ENCODE measurements around the gene KIAA0513.

Gene KIAA0513

DNA sequence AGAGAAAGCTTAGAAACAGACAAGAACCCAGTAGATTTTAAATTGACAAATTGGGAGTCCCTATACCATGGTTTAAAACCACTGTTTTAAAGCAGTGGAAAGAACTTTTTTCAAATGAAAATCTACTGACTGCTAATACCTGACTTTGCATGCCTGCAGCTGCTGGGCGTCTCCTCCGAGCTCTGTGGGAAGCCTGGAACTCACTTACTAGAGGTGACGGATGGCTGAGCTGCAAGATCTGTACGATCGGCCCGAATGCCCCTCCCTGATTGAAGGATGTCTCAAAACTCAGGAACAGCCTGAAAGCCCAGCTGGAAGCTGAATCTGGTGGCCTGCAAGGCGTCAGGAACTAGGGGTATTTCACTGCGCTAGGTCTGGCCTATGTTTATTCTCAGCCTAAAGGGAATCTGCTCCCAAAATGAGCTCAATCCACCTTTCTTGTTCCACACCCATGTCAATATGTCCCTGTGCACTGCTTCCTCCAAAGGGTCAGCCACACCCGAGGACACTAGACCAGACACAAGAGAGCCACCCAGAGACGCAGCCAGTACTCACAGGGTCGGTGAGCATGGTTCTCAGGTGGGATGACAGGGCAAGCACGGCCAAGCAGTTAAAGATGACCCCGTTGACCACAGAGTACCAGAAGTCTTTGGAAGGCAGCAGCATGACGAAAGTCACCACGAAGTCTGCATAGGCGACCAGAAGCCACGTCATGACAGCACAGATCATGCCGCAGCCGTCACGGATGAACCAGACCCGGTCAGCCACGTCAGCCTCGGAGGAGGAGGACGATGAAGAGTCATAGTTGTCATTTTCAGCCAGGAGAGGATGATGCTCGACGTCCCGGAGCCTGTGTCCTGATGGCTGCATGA is 37.6 kb upstream of the KIAA0513 start:
- H3K36me3 ChIP-seq (replicated peaks in 1 of 2; ENCODE audit: control insufficient read depth in 2 of 2, insufficient read depth in 2 of 2, low read length in 2 of 2), result peaks cover 27 to 86% of the 10 kb centered on the region in 2 donors
- H3K4me2 ChIP-seq (ENCODE audit: insufficient read depth, low read length, poor library complexity, severe bottlenecking), result no peak overlapping the region
- no peak overlapping the region for H3K14ac ChIP-seq (ENCODE audit: low read length)
- H2BK15ac ChIP-seq (ENCODE audit: low read length), result no peak overlapping the region
- H3K79me1 ChIP-seq (ENCODE audit: low read depth, low read length), result peaks cover 3% of the 10 kb centered on the region
- peak overlapping the region; percentile 2 for H3K9ac ChIP-seq (ENCODE audit: low read depth, low read length, poor library complexity)
- H2BK120ac ChIP-seq (ENCODE audit: low read depth, low read length), result no peak overlapping the region
- H3K23ac ChIP-seq (ENCODE audit: low read depth, low read length, poor library complexity), result no peak overlapping the region
- H2BK5ac ChIP-seq (ENCODE audit: low read length), result no peak overlapping the region
- H2BK12ac ChIP-seq (ENCODE audit: low read length), result no peak overlapping the region
- no peak overlapping the region for H4K91ac ChIP-seq (ENCODE audit: low read depth, low read length, poor library complexity)
- no peaks in the 10 kb centered on the region for H3K9me3 ChIP-seq (replicated peaks in 1 of 2; ENCODE audit: control insufficient read depth in 2 of 2, insufficient read depth in 1 of 2, low read depth in 1 of 2, low read length in 2 of 2)
- no peaks in the 10 kb centered on the region for H3K4me1 ChIP-seq (ENCODE audit: control insufficient read depth in 2 of 2, insufficient read depth in 1 of 2, low read depth in 1 of 2, low read length in 2 of 2)
- H4K8ac ChIP-seq (ENCODE audit: low read depth, low read length), result no peak overlapping the region
- H3K27ac ChIP-seq (replicated peaks; ENCODE audit: low read length), result no peak overlapping the region
- no peak overlapping the region for H2AFZ ChIP-seq (ENCODE audit: low read length)
- no peak overlapping the region for H2AK5ac ChIP-seq (ENCODE audit: low read depth, low read length)
- H3K18ac ChIP-seq (ENCODE audit: low read length), result no peak overlapping the region
- no peak overlapping the region for H3K4ac ChIP-seq (ENCODE audit: low read length)
- DNase-seq (ENCODE audit: low spot score), result no peak
- H3K4me3 ChIP-seq (ENCODE audit: low read length in 2 of 2), result no peak overlapping the region
- H3K27me3 ChIP-seq (ENCODE audit: control insufficient read depth in 3 of 3, insufficient read depth in 3 of 3, low read depth in 1 of 3, low read length in 3 of 3), result no peaks in the 10 kb centered on the region
- WGBS, 2 donors (ENCODE audit: extremely low coverage in 2 of 2, insufficient read length in 2 of 2, insufficient replicate concordance in 1 of 2), result no CpG with 5 or more reads among the region's 27 CpGs

DNA sequence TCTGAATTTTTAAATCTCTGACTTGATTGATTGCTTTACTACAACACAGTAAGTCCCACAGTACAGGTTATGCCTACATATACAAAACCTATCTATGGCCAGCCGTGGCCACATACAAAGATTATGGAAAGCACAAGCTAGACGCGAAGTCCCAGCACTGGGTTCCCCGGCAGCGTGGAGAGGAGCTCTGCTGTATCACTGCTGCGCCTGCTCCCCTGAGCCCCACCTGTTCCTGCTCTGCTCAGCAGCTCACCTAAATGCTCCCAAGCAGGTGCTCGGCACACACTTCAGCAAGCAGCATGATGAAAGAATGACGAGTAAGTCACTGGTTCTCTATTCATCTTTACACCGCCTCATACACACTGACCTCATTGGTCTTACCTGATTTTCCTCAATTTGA is 36.8 kb upstream of the KIAA0513 start:
- Histone ChIP-seq H4K91ac (ENCODE audit: low read depth, low read length, poor library complexity) (no peak overlapping the region), H3K14ac (ENCODE audit: low read length) (no peak overlapping the region), H3K36me3 (replicated peaks in 1 of 2; ENCODE audit: control insufficient read depth in 2 of 2, insufficient read depth in 2 of 2, low read length in 2 of 2) (peaks cover 31 to 90% of the 10 kb centered on the region in 2 donors), H2BK15ac (ENCODE audit: low read length) (no peak overlapping the region), H3K4me1 (ENCODE audit: control insufficient read depth in 2 of 2, insufficient read depth in 1 of 2, low read depth in 1 of 2, low read length in 2 of 2) (no peaks in the 10 kb centered on the region), H2AFZ (ENCODE audit: low read length) (no peak overlapping the region), H3K27me3 (ENCODE audit: control insufficient read depth in 3 of 3, insufficient read depth in 3 of 3, low read depth in 1 of 3, low read length in 3 of 3) (no peaks in the 10 kb centered on the region), H2AK5ac (ENCODE audit: low read depth, low read length) (no peak overlapping the region), H3K9ac (ENCODE audit: low read depth, low read length, poor library complexity) (no peak overlapping the region), H3K4me3 (ENCODE audit: low read length in 2 of 2) (no peak overlapping the region), H3K79me1 (ENCODE audit: low read depth, low read length) (peaks cover 3% of the 10 kb centered on the region), H3K4me2 (ENCODE audit: insufficient read depth, low read length, poor library complexity, severe bottlenecking) (no peak overlapping the region), H2BK12ac (ENCODE audit: low read length) (no peak overlapping the region), H3K23ac (ENCODE audit: low read depth, low read length, poor library complexity) (no peak overlapping the region), H3K4ac (ENCODE audit: low read length) (no peak overlapping the region), H2BK120ac (ENCODE audit: low read depth, low read length) (no peak overlapping the region), H3K27ac (replicated peaks; ENCODE audit: low read length) (no peak overlapping the region), H2BK5ac (ENCODE audit: low read length) (no peak overlapping the region), H3K18ac (ENCODE audit: low read length) (no peak overlapping the region), H3K9me3 (replicated peaks in 1 of 2; ENCODE audit: control insufficient read depth in 2 of 2, insufficient read depth in 1 of 2, low read depth in 1 of 2, low read length in 2 of 2) (no peaks in the 10 kb centered on the region), H4K8ac (ENCODE audit: low read depth, low read length) (no peak overlapping the region)
- WGBS, 2 donors (ENCODE audit: extremely low coverage in 2 of 2, insufficient read length in 2 of 2, insufficient replicate concordance in 1 of 2), result no CpG with 5 or more reads among the region's 9 CpGs
- DNase-seq (ENCODE audit: low spot score), result no peak

DNA sequence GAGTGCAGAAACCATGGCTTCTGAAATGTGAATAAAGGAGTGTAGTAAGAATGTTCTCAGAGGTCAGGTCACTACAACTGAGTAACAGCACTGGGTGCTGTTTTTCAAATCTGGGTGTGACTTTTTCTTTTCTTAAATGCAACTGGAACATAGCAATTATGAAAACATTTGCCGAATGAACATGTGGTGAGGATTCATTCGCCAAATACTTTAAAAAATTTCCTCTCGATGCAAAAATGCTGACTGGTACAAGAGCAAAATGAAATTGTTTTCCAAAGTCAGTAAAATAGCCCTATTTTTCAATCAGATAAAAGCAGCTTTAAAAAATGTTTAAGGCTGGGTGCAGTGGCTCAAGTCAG is 34.9 kb upstream of the KIAA0513 start:
- H4K91ac ChIP-seq (ENCODE audit: low read depth, low read length, poor library complexity), result no peak overlapping the region
- no peak overlapping the region for H3K23ac ChIP-seq (ENCODE audit: low read depth, low read length, poor library complexity)
- no peak overlapping the region for H3K4me3 ChIP-seq (ENCODE audit: low read length in 2 of 2)
- no peak overlapping the region for H3K27ac ChIP-seq (replicated peaks; ENCODE audit: low read length)
- DNase-seq (ENCODE audit: low spot score), result no peak
- H3K4ac ChIP-seq (ENCODE audit: low read length), result no peak overlapping the region
- no peak overlapping the region for H3K18ac ChIP-seq (ENCODE audit: low read length)
- no peaks in the 10 kb centered on the region for H3K9me3 ChIP-seq (replicated peaks in 1 of 2; ENCODE audit: control insufficient read depth in 2 of 2, insufficient read depth in 1 of 2, low read depth in 1 of 2, low read length in 2 of 2)
- no peak overlapping the region for H3K14ac ChIP-seq (ENCODE audit: low read length)
- H2BK120ac ChIP-seq (ENCODE audit: low read depth, low read length), result no peak overlapping the region
- H2BK12ac ChIP-seq (ENCODE audit: low read length), result no peak overlapping the region
- no peak overlapping the region for H3K9ac ChIP-seq (ENCODE audit: low read depth, low read length, poor library complexity)
- no peak overlapping the region for H2BK15ac ChIP-seq (ENCODE audit: low read length)
- no peak overlapping the region for H2AFZ ChIP-seq (ENCODE audit: low read length)
- no peaks in the 10 kb centered on the region for H3K27me3 ChIP-seq (ENCODE audit: control insufficient read depth in 3 of 3, insufficient read depth in 3 of 3, low read depth in 1 of 3, low read length in 3 of 3)
- H3K4me1 ChIP-seq (ENCODE audit: control insufficient read depth in 2 of 2, insufficient read depth in 1 of 2, low read depth in 1 of 2, low read length in 2 of 2), result no peaks in the 10 kb centered on the region
- no peak overlapping the region for H4K8ac ChIP-seq (ENCODE audit: low read depth, low read length)
- H3K79me1 ChIP-seq (ENCODE audit: low read depth, low read length), result no peaks in the 10 kb centered on the region
- WGBS, 2 donors (ENCODE audit: extremely low coverage in 2 of 2, insufficient read length in 2 of 2, insufficient replicate concordance in 1 of 2), result no CpG with 5 or more reads among the region's 3 CpGs
- H3K36me3 ChIP-seq (replicated peaks in 1 of 2; ENCODE audit: control insufficient read depth in 2 of 2, insufficient read depth in 2 of 2, low read length in 2 of 2), result peaks cover 28 to 78% of the 10 kb centered on the region in 2 donors
- no peak overlapping the region for H3K4me2 ChIP-seq (ENCODE audit: insufficient read depth, low read length, poor library complexity, severe bottlenecking)
- no peak overlapping the region for H2AK5ac ChIP-seq (ENCODE audit: low read depth, low read length)
- no peak overlapping the region for H2BK5ac ChIP-seq (ENCODE audit: low read length)

DNA sequence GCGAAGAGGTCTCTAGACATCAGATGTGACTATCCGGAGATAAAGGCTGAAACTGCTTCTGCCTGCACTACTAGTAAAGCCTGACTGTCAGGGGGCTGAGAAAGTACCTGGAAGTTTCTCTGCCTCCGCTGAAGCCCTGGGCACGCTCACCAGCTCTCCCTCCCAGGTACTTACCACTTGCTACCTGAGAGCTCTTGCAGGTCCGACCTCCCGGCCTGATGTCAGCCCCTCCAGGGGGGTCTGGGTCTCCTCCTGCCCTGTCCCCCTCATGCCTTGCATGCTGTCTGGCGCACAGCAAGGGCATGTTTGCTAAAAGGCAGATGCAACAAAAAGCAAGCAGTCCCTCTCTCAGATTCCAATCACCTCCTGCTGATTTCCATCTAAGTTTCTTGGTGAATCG is 33.7 kb upstream of the KIAA0513 start:
- no peaks in the 10 kb centered on the region for H3K79me1 ChIP-seq (ENCODE audit: low read depth, low read length)
- H3K27ac ChIP-seq (replicated peaks; ENCODE audit: low read length), result no peak overlapping the region
- no peak overlapping the region for H3K18ac ChIP-seq (ENCODE audit: low read length)
- no peaks in the 10 kb centered on the region for H3K4me1 ChIP-seq (ENCODE audit: control insufficient read depth in 2 of 2, insufficient read depth in 1 of 2, low read depth in 1 of 2, low read length in 2 of 2)
- DNase-seq (ENCODE audit: low spot score), result no peak
- no peak overlapping the region for H2BK12ac ChIP-seq (ENCODE audit: low read length)
- H3K4me3 ChIP-seq (ENCODE audit: low read length in 2 of 2), result no peak overlapping the region
- H2AK5ac ChIP-seq (ENCODE audit: low read depth, low read length), result no peak overlapping the region
- no peak overlapping the region for H2BK5ac ChIP-seq (ENCODE audit: low read length)
- no peak overlapping the region for H4K91ac ChIP-seq (ENCODE audit: low read depth, low read length, poor library complexity)
- no peak overlapping the region for H3K23ac ChIP-seq (ENCODE audit: low read depth, low read length, poor library complexity)
- no peaks in the 10 kb centered on the region for H3K27me3 ChIP-seq (ENCODE audit: control insufficient read depth in 3 of 3, insufficient read depth in 3 of 3, low read depth in 1 of 3, low read length in 3 of 3)
- no peak overlapping the region for H2BK15ac ChIP-seq (ENCODE audit: low read length)
- no peak overlapping the region for H3K4ac ChIP-seq (ENCODE audit: low read length)
- no peak overlapping the region for H2AFZ ChIP-seq (ENCODE audit: low read length)
- H3K9ac ChIP-seq (ENCODE audit: low read depth, low read length, poor library complexity), result no peak overlapping the region
- H3K9me3 ChIP-seq (replicated peaks in 1 of 2; ENCODE audit: control insufficient read depth in 2 of 2, insufficient read depth in 1 of 2, low read depth in 1 of 2, low read length in 2 of 2), result no peaks in the 10 kb centered on the region
- H3K36me3 ChIP-seq (replicated peaks in 1 of 2; ENCODE audit: control insufficient read depth in 2 of 2, insufficient read depth in 2 of 2, low read length in 2 of 2), result peaks cover 22 to 67% of the 10 kb centered on the region in 2 donors
- no CpG with 5 or more reads among the region's 8 CpGs for WGBS, 2 donors (ENCODE audit: extremely low coverage in 2 of 2, insufficient read length in 2 of 2, insufficient replicate concordance in 1 of 2)
- no peak overlapping the region for H3K14ac ChIP-seq (ENCODE audit: low read length)
- H2BK120ac ChIP-seq (ENCODE audit: low read depth, low read length), result no peak overlapping the region
- no peak overlapping the region for H4K8ac ChIP-seq (ENCODE audit: low read depth, low read length)
- no peak overlapping the region for H3K4me2 ChIP-seq (ENCODE audit: insufficient read depth, low read length, poor library complexity, severe bottlenecking)
